Body of pancreas (tissue), 4 donors: Measurements from ENCODE around the gene ZNF513. TPM values are rescaled to one million over a fixed set of nuclear protein-coding genes. Genes with fewer than 3 reads are reported as not detected.
"Not testable (repeated sequence)": the region's sequence is repeated elsewhere in the genome, so short reads cannot be mapped to it uniquely, and the experiment has no call there.

ENCODE experiments used
- ATAC-seq: fragments of 150-250 bp; one replicate; pipeline ENCODE4 v1.9.1; 2016
- DNase-seq, 4 donors: peaks; one replicate each; pipeline ENCODE4 v3.0.0-alpha.2; 2019
- H3K27ac ChIP-seq, 4 donors: fragments of 200-600 bp; sonication (generic); 1 replicate in 3 of 4; 2 replicates in 1 of 4; pipeline versions ENCODE4 v1.5.1 to v1.6.1; 2016 to 2019; ENCODE audit warnings: mild to moderate bottlenecking in 1 of 4, mixed read lengths in 1 of 4, moderate library complexity in 1 of 4
- H3K27me3 ChIP-seq, 2 donors: fragments of 200-600 bp; sonication (generic); one replicate each; pipeline ENCODE4 v1.6.0; 2016; ENCODE audit warnings: mild to moderate bottlenecking in 1 of 2
- H3K36me3 ChIP-seq, 2 donors: fragments of 200-600 bp; sonication (generic); replicated peaks in 1 of 2; 2 replicates each; pipeline ENCODE4 v1.5.1; 2016; ENCODE audit warnings: low read depth in 2 of 2; ENCODE audit not compliant: insufficient read depth in 1 of 2
- H3K4me1 ChIP-seq: fragments of 200-600 bp; sonication (generic); one replicate; pipeline ENCODE4 v1.6.0; 2016
- H3K4me3 ChIP-seq, 2 donors: fragments of 200-600 bp; sonication (generic); 1 replicate in 1 of 2; 2 replicates in 1 of 2; pipeline ENCODE4 v1.5.1; 2016 to 2019
- H3K9me3 ChIP-seq, 3 donors: fragments of 200-600 bp; sonication (generic); 1 replicate in 2 of 3; 2 replicates in 1 of 3; pipeline ENCODE4 v1.5.1; 2016
- POLR2A ChIP-seq, 3 donors: fragments of 450-650 bp; IDR thresholded peaks; one replicate each; pipeline ENCODE4 v1.6.1; 2016; ENCODE audit warnings: antibody characterized with exemption in 3 of 3, mild to moderate bottlenecking in 2 of 3
- WGBS, 2 donors: methylation state at CpG; one replicate each; pipeline ENCODE4 v1.1.5; 2017; 5-methylcytosine and 5-hydroxymethylcytosine counted together
- intact Hi-C: fragments of 100-400 bp; cut with DNase I; formaldehyde crosslinking; loops from one replicate; pipeline ENCODE4 v1.15.1; 2023
- total RNA-seq, 2 donors: library from RNA; depleted of rRNA; stranded (reverse); fragments of >200 nt; gene quantifications; one replicate each; pipeline ENCODE4 v1.1.0, GENCODE V29; 2016
- TF ChIP-seq, protein P1 (sequence below), 7 experiments: fragments of 450-650 bp in 4 of 7; fragments of 200-600 bp in 3 of 7; sonication (generic) in 3 of 7; IDR thresholded peaks; one replicate each; pipeline ENCODE4 v1.5.1; 2016 to 2019; ENCODE audit warnings: antibody characterized with exemption in 7 of 7

Gene ZNF513
- total RNA-seq, 2 donors from 2014 or later, result 11.7 to 22.1 TPM

GRCh38 chr2:27354597-27354927 lies 26.0 kb downstream of the ZNF513 start:
- WGBS, 2 donors, result 88 to 90% methylated on average over 7 of the region's 7 CpGs
- DNase-seq (no peak), ATAC-seq (no peak)
- intact Hi-C loops, result no loop called here
- no peaks in the 10 kb centered on the region for H3K27me3 ChIP-seq
- TF ChIP-seq POLR2A (IDR thresholded peaks at IDR 0.05), result no peak
- TF ChIP-seq, protein P1, sequence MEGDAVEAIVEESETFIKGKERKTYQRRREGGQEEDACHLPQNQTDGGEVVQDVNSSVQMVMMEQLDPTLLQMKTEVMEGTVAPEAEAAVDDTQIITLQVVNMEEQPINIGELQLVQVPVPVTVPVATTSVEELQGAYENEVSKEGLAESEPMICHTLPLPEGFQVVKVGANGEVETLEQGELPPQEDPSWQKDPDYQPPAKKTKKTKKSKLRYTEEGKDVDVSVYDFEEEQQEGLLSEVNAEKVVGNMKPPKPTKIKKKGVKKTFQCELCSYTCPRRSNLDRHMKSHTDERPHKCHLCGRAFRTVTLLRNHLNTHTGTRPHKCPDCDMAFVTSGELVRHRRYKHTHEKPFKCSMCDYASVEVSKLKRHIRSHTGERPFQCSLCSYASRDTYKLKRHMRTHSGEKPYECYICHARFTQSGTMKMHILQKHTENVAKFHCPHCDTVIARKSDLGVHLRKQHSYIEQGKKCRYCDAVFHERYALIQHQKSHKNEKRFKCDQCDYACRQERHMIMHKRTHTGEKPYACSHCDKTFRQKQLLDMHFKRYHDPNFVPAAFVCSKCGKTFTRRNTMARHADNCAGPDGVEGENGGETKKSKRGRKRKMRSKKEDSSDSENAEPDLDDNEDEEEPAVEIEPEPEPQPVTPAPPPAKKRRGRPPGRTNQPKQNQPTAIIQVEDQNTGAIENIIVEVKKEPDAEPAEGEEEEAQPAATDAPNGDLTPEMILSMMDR (IDR thresholded peaks at IDR 0.05), result no peak
- no peaks in the 10 kb centered on the region for H3K9me3 ChIP-seq
- no peaks in the 10 kb centered on the region for H3K36me3 ChIP-seq
- H3K27ac ChIP-seq, result no peak overlapping the region
- peaks cover 45% of the 10 kb centered on the region for H3K4me1 ChIP-seq
- H3K4me3 ChIP-seq, result no peak overlapping the region

- Histone ChIP-seq H3K36me3 (no peaks in the 10 kb centered on the region), H3K4me3 (no peak overlapping the region), H3K27me3 (no peaks in the 10 kb centered on the region), H3K4me1 (peaks cover 45% of the 10 kb centered on the region), H3K27ac (no peak overlapping the region), H3K9me3 (no peaks in the 10 kb centered on the region)
- DNase-seq, result no peak
- intact Hi-C loops, result no loop called here
- WGBS, 2 donors, result 66 to 71% methylated on average over 7 of the region's 7 CpGs
- no peak for TF ChIP-seq POLR2A (IDR thresholded peaks at IDR 0.05)
- TF ChIP-seq, protein P1 (IDR thresholded peaks at IDR 0.05), result no peak
- no peak for ATAC-seq
Observed at GRCh38 chr2:27353762-27354596, 26.6 kb downstream of the ZNF513 start.

- ATAC-seq, H3K27me3 ChIP-seq, DNase-seq, H3K4me3 ChIP-seq, H3K9me3 ChIP-seq, H3K36me3 ChIP-seq, H3K27ac ChIP-seq, intact Hi-C loops: not testable (repeated sequence)
- H3K4me1 ChIP-seq, result peaks cover 43% of the 10 kb centered on the region
- 95 to 98% methylated on average over 5 of the region's 5 CpGs for WGBS, 2 donors
Observed at GRCh38 chr2:27353386-27353761, 27.2 kb downstream of the ZNF513 start.

GRCh38 chr2:27351802-27352598 lies 28.5 kb downstream of the ZNF513 start:
- DNase-seq, result no peak
- no peak overlapping the region for H3K4me3 ChIP-seq
- H3K36me3 ChIP-seq, result no peaks in the 10 kb centered on the region
- intact Hi-C loops, result no loop called here
- no peak for ATAC-seq
- 82 to 84% methylated on average over 6 of the region's 6 CpGs for WGBS, 2 donors
- peaks cover 33% of the 10 kb centered on the region for H3K4me1 ChIP-seq
- no peak for TF ChIP-seq POLR2A (IDR thresholded peaks at IDR 0.05)
- TF ChIP-seq, protein P1 (IDR thresholded peaks at IDR 0.05), result no peak
- no peaks in the 10 kb centered on the region for H3K27me3 ChIP-seq
- no peak overlapping the region for H3K27ac ChIP-seq
- H3K9me3 ChIP-seq, result no peaks in the 10 kb centered on the region

DNA sequence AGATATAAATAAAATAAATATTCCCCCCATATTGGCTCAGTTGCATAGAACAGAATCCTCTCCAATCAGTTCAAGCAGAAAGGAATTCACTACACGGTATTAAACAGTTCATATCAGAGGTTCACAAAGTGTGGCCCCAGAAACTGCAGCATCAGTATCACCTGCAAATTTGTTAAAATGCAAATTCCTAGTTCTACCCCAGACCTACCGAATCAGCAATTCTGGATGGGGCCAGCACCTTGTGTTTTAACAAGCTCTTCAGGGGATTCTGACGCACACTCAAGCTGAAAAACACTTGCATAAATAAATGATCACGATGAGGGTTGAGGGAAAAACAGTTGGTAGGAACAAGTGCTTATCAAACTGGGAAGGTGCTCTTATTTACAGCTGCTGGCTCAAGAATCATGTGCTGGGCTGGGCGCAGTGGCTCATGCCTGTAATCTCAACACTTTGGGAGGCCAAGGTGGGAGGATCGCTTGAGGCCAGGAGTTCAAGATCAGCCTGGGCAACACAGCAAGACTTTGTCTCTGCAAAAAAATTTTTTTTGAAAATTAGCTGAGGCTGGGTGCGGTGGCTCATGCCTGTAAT lies 30.3 kb downstream of the ZNF513 start:
- Histone ChIP-seq H3K36me3 (no peaks in the 10 kb centered on the region), H3K9me3 (no peaks in the 10 kb centered on the region), H3K27ac (no peak overlapping the region), H3K27me3 (no peaks in the 10 kb centered on the region), H3K4me1 (peaks cover 27% of the 10 kb centered on the region), H3K4me3 (no peak overlapping the region)
- 46 to 51% methylated on average over 7 of the region's 7 CpGs for WGBS, 2 donors
- no peak for TF ChIP-seq POLR2A (IDR thresholded peaks at IDR 0.05)
- TF ChIP-seq, protein P1 (IDR thresholded peaks at IDR 0.05), result no peak
- intact Hi-C loops, result no loop called here
- ATAC-seq, result no peak
- peak in 1 of 4 donors; percentile 20 for DNase-seq
